ENCODE results near the gene METTL25.

GRCh38 chr12:82414044-82414443 is 55.7 kb downstream of the METTL25 start:
- TF ChIP-seq, protein P1, sequence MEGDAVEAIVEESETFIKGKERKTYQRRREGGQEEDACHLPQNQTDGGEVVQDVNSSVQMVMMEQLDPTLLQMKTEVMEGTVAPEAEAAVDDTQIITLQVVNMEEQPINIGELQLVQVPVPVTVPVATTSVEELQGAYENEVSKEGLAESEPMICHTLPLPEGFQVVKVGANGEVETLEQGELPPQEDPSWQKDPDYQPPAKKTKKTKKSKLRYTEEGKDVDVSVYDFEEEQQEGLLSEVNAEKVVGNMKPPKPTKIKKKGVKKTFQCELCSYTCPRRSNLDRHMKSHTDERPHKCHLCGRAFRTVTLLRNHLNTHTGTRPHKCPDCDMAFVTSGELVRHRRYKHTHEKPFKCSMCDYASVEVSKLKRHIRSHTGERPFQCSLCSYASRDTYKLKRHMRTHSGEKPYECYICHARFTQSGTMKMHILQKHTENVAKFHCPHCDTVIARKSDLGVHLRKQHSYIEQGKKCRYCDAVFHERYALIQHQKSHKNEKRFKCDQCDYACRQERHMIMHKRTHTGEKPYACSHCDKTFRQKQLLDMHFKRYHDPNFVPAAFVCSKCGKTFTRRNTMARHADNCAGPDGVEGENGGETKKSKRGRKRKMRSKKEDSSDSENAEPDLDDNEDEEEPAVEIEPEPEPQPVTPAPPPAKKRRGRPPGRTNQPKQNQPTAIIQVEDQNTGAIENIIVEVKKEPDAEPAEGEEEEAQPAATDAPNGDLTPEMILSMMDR (IDR thresholded peaks at IDR 0.05; ENCODE audit: insufficient read depth, low read length, poor library complexity, severe bottlenecking) = no peak
- no peak for TF ChIP-seq EZH2phosphoT487 (conservative IDR thresholded peaks at IDR 0.05; ENCODE audit: low read length)
